ENCODE data around the gene GSDMA.

- no peak for TF ChIP-seq CTCF (IDR thresholded peaks at IDR 0.05)
- TF ChIP-seq POLR2A (IDR thresholded peaks at IDR 0.05): no peak
Observed at GRCh38 chr17:39996162-39996561, 33.4 kb downstream of the GSDMA start.
